K562 (cell line): ENCODE results near the gene KLHDC2. TPM values are rescaled to one million over a fixed set of nuclear protein-coding genes. Genes with fewer than 3 reads are reported as not detected.

Source experiments
- ATAC-seq: fragments of 200-7000 bp; cut with Tn5 transposase; 3 replicates; pipeline ENCODE4 v1.9.1; 2020; ENCODE audit warnings: moderate library complexity
- BruUV-seq: library from RNA; stranded (reverse); fragments of 400-500 nt; replicated peaks from 2 replicates; lab custom pipeline; 2021; lab: Mats Ljungman, UMichigan
- CTCF ChIA-PET: fragments of 300-600 bp; formaldehyde crosslinking; extraction: SDS; loops from one replicate; lab custom pipeline; 2021; ENCODE audit warnings: low intra/inter-chr PET ratio; lab: Yijun Ruan, JAX
- POLR2A ChIA-PET: fragments of 300-600, 350-650 bp; sonication (Branson Sonifier 250); formaldehyde crosslinking; extraction: SDS; loops from one replicate; lab custom pipeline; 2021; ENCODE audit warnings: antibody characterized with exemption, inconsistent platforms; lab: Yijun Ruan, JAX
- DNase-seq, 4 experiments: peaks; one replicate each; pipeline versions ENCODE4 v3.0.0 to v3.0.0-alpha.2; 2011 to 2018; ENCODE audit warnings: low spot score in 3 of 4, mixed read lengths in 3 of 4; ENCODE audit errors: extremely low read depth in 1 of 4
- FAIRE-seq: peaks from 2 replicates; lab custom pipeline; 2011; peaks lifted over from hg19 to GRCh38; lab: Jason Lieb, UNC
- H2AFZ ChIP-seq: 2 replicates; pipeline ENCODE4 v1.6.0; 2011; ENCODE audit warnings: low read depth, low read length, control low read depth, inconsistent platforms
- H3K27ac ChIP-seq: fragments of 200-600 bp; 3 replicates; pipeline ENCODE4 v1.8.0; 2011; ENCODE audit warnings: low read depth, mild to moderate bottlenecking, control low read depth, inconsistent platforms, low read length, moderate library complexity, mixed read lengths; ENCODE audit errors: extremely low read depth
- H3K27me3 ChIP-seq, 2 experiments: fragments of 300-600 bp in 1 of 2; 2 replicates in 1 of 2; 3 replicates in 1 of 2; pipeline versions ENCODE4 v1.6.0 to v1.8.0; 2011; ENCODE audit warnings: inconsistent platforms in 2 of 2, low read length in 2 of 2, mild to moderate bottlenecking in 1 of 2, mixed read lengths in 1 of 2, moderate library complexity in 1 of 2; ENCODE audit not compliant: control insufficient read depth in 2 of 2, insufficient read depth in 2 of 2
- H3K36me3 ChIP-seq: fragments of 300-600 bp; 3 replicates; pipeline ENCODE4 v1.8.0; 2011; ENCODE audit warnings: mild to moderate bottlenecking, low read length, inconsistent platforms; ENCODE audit not compliant: control insufficient read depth, insufficient read depth
- H3K4me1 ChIP-seq, 2 experiments: fragments of 200-600 bp in 1 of 2; replicated peaks in 1 of 2; 2 replicates in 1 of 2; 3 replicates in 1 of 2; pipeline versions ENCODE4 v1.5.1 to v1.8.0; 2011; ENCODE audit warnings: inconsistent platforms in 2 of 2, low read length in 2 of 2, mild to moderate bottlenecking in 1 of 2, mixed read lengths in 1 of 2, moderate library complexity in 1 of 2; ENCODE audit not compliant: control insufficient read depth in 2 of 2, insufficient read depth in 2 of 2
- H3K4me2 ChIP-seq: 2 replicates; pipeline ENCODE4 v1.6.1; 2011; ENCODE audit warnings: low read length, control low read depth, inconsistent platforms, mixed read lengths; ENCODE audit not compliant: insufficient read depth
- H3K4me3 ChIP-seq: fragments of 200-600 bp; sonication (generic), shearing (Covaris generic); 2 replicates; pipeline ENCODE4 v1.5.1; 2016; ENCODE audit warnings: control low read depth, inconsistent platforms
- H3K79me2 ChIP-seq: fragments of 200-600 bp; 3 replicates; pipeline ENCODE4 v1.8.0; 2011; ENCODE audit warnings: low read length, inconsistent platforms; ENCODE audit not compliant: control insufficient read depth, insufficient read depth
- H3K9ac ChIP-seq, 2 experiments: 2 replicates each; pipeline versions ENCODE4 v1.6.0 to v1.6.1; 2011; ENCODE audit warnings: low read depth in 2 of 2, low read length in 2 of 2, control low read depth in 1 of 2, inconsistent platforms in 1 of 2, mild to moderate bottlenecking in 1 of 2, mixed read lengths in 1 of 2; ENCODE audit not compliant: insufficient read depth in 1 of 2
- H3K9me1 ChIP-seq: one replicate; pipeline ENCODE4 v1.6.0; 2011; ENCODE audit warnings: inconsistent platforms, mild to moderate bottlenecking, low read length, moderate library complexity; ENCODE audit not compliant: control insufficient read depth, insufficient read depth
- H3K9me3 ChIP-seq: replicated peaks from 2 replicates; pipeline ENCODE4 v1.5.1; 2011; ENCODE audit warnings: low read depth, low read length, inconsistent platforms; ENCODE audit not compliant: control insufficient read depth, insufficient read depth
- H4K20me1 ChIP-seq: replicated peaks from 2 replicates; pipeline ENCODE4 v1.6.1; 2011; ENCODE audit warnings: low read length, inconsistent platforms, mixed read lengths; ENCODE audit not compliant: control insufficient read depth, insufficient read depth
- E2F3 ChIP-seq: fragments of 250-450 bp; sonication (Bioruptor Pico); IDR thresholded peaks from 2 replicates; pipeline ENCODE4 v1.4.0; 2020; ENCODE audit warnings: mild to moderate bottlenecking
- HIVEP1 ChIP-seq: fragments of 250-450 bp; sonication (Bioruptor Pico); IDR thresholded peaks from 2 replicates; pipeline ENCODE4 v1.4.0; 2020; ENCODE audit warnings: mild to moderate bottlenecking
- KDM2B ChIP-seq: fragments of 250-450 bp; sonication (Bioruptor Pico); IDR thresholded peaks from 2 replicates; pipeline ENCODE4 v1.8.0; 2021; ENCODE audit warnings: mild to moderate bottlenecking, moderate library complexity
- POLR2A ChIP-seq: fragments of 450-650 bp; conservative IDR thresholded peaks from 2 replicates; pipeline ENCODE4 v1.6.1; 2016
- SAFB ChIP-seq: fragments of 200-400 bp; formaldehyde crosslinking; IDR thresholded peaks from 2 replicates; pipeline ENCODE4 v1.6.1; 2017; ENCODE audit warnings: low read depth, low read length, borderline replicate concordance
- SRSF1 ChIP-seq: fragments of 200-400 bp; formaldehyde crosslinking; IDR thresholded peaks from 2 replicates; pipeline ENCODE4 v1.6.1; 2017; ENCODE audit warnings: mild to moderate bottlenecking, low read depth, low read length, moderate library complexity
- STAT5B ChIP-seq: fragments of 250-450 bp; sonication (Bioruptor Pico); IDR thresholded peaks from 2 replicates; pipeline ENCODE4 v1.8.0; 2021; ENCODE audit warnings: mild to moderate bottlenecking, inconsistent platforms
- ZBTB17 ChIP-seq: fragments of 450-650 bp; formaldehyde crosslinking; IDR thresholded peaks from 2 replicates; pipeline ENCODE4 v1.4.0; 2020; ENCODE audit warnings: mild to moderate bottlenecking
- ZNF311 ChIP-seq: fragments of 250-450 bp; sonication (Bioruptor Pico); IDR thresholded peaks from 2 replicates; pipeline ENCODE4 v1.4.0; 2020; ENCODE audit warnings: mild to moderate bottlenecking, moderate library complexity
- WGBS: fragments of 100-300 bp; shearing (Covaris generic); methylation state at CpG from one replicate; pipeline ENCODE4 v1.1.6; 2016; ENCODE audit warnings: low coverage, mixed read lengths; ENCODE audit not compliant: insufficient coverage; ENCODE audit errors: missing lambda C conversion rate; 5-methylcytosine and 5-hydroxymethylcytosine counted together
- in situ Hi-C: fragments of 300-500 bp; cut with MboI; formaldehyde crosslinking; loops from 4 replicates; pipeline ENCODE4 v1.15.0; 2018; ENCODE audit warnings: inconsistent platforms, mixed read lengths
- intact Hi-C: fragments of 100-400 bp; cut with micrococcal nuclease; formaldehyde crosslinking; loops from 2 replicates; pipeline ENCODE4 v1.14.2; 2022
- polyA plus RNA-seq, 8 experiments: library from polyadenylated mRNA; depleted of rRNA in 4 of 8; stranded (reverse) in 5 of 8; unstranded in 3 of 8; fragments of >200 nt; fragmentation: Nextera tagmentation in 2 of 8; fragmentation: Illumina TruSeq in 1 of 8; extraction: Ambion mirVana in 2 of 8; extraction: Trizol in 1 of 8; gene quantifications; 2 replicates each; pipeline versions ENCODE4 v1.2.1 to v1.2.3, GENCODE V29; 2011 to 2014; ENCODE audit warnings: inconsistent platforms in 1 of 8, missing spikeins in 1 of 8
- total RNA-seq, 7 experiments: library from RNA; depleted of rRNA in 6 of 7; stranded (reverse); fragments of >200 nt in 6 of 7; fragmentation: Illumina TruSeq in 2 of 7; extraction: Trizol in 2 of 7; gene quantifications; 2 replicates each; pipeline versions ENCODE4 v1.2.1 to v1.2.3, GENCODE V29; 2011 to 2021; ENCODE audit warnings: low replicate concordance in 1 of 7
- TF ChIP-seq, protein P1 (sequence below): fragments of 250-450 bp; sonication (Bioruptor Pico); IDR thresholded peaks from 2 replicates; pipeline ENCODE4 v1.9.0; 2021; ENCODE audit warnings: mild to moderate bottlenecking, inconsistent platforms
- TF ChIP-seq, protein P2 (sequence below): sonication (generic); formaldehyde crosslinking; IDR thresholded peaks from 2 replicates; pipeline ENCODE4 v1.8.0; 2022; ENCODE audit warnings: mild to moderate bottlenecking, missing genetic modification reagents
- TF ChIP-seq, protein P3 (sequence below): sonication (generic); formaldehyde crosslinking; IDR thresholded peaks from 2 replicates; pipeline ENCODE4 v1.8.1; 2023; ENCODE audit warnings: mild to moderate bottlenecking, missing genetic modification reagents
- TF ChIP-seq, protein P4 (sequence below): fragments of 250-450 bp; sonication (Bioruptor Pico); IDR thresholded peaks from 2 replicates; pipeline ENCODE4 v1.8.0; 2021; ENCODE audit warnings: borderline replicate concordance, mild to moderate bottlenecking, moderate library complexity; ENCODE audit not compliant: poor library complexity, severe bottlenecking
- TF ChIP-seq, protein P5 (sequence below), 2 experiments: fragments of 200-800 bp in 1 of 2; sonication (Bioruptor generic) in 1 of 2; sonication (generic) in 1 of 2; formaldehyde crosslinking in 1 of 2; IDR thresholded peaks in 1 of 2; conservative IDR thresholded peaks in 1 of 2; 2 replicates each; pipeline versions ENCODE4 v1.5.0 to v1.6.1; 2016 to 2020; ENCODE audit warnings: missing compliant biosample characterization in 1 of 2, missing genetic modification characterization in 1 of 2, missing genetic modification reagents in 1 of 2

KLHDC2 gene
- total and polyA plus RNA-seq, 9 of the 15 experiments (the other 6 are each of a cell fraction or from before 2014, with no cell fraction given): 6.3 to 41.7 (median 20.0) TPM

DNA sequence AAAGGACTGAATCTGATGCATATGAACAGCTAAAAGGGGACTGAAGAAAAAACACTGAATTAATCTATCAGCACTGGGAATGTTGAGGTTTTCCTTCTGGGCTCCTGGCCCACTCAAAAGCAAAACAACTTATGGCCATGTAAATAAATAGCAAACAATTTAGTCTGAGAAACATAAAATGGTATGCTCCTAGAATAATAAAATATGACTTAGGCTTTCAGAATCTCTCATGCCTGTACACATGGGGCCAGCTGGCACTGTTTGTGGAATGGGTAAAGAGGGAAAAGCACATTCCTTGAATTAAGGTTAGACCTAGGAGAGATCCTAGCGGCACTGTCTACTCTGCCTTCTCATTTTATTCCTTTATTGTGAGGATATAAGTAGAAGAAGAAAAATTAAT, 6.2 kb downstream of the KLHDC2 start:
- ATAC-seq (no peak), DNase-seq (no peak), FAIRE-seq (no peak)
- Histone ChIP-seq H2AFZ (no peak overlapping the region), H3K27me3 (no peaks in the 10 kb centered on the region), H3K36me3 (peaks cover 24% of the 10 kb centered on the region; the same call in 2 of the 3 replicates), H3K79me2 (peaks cover 21% of the 10 kb centered on the region), H3K9ac (no peak overlapping the region), H4K20me1 (no peaks in the 10 kb centered on the region), H3K4me1 (peaks cover 4 to 16% of the 10 kb centered on the region in 2 experiments; a peak in 3 of 5 replicates), H3K9me1 (no peaks in the 10 kb centered on the region), H3K27ac (no peak overlapping the region), H3K9me3 (no peaks in the 10 kb centered on the region), H3K4me2 (no peak overlapping the region), H3K4me3 (no peak overlapping the region)
- POLR2A ChIA-PET: no interaction called here
- CTCF ChIA-PET: no interaction called here
- WGBS: 100% methylated on average over 1 of the region's 1 CpG
- intact Hi-C loops: no loop called here
- BruUV-seq: no TSS peak
- in situ Hi-C loops: no loop called here
- no peak for TF ChIP-seq STAT5B (CRISPR knock-in tag)
- TF ChIP-seq E2F3 (CRISPR knock-in tag): no peak
- TF ChIP-seq, protein P1, sequence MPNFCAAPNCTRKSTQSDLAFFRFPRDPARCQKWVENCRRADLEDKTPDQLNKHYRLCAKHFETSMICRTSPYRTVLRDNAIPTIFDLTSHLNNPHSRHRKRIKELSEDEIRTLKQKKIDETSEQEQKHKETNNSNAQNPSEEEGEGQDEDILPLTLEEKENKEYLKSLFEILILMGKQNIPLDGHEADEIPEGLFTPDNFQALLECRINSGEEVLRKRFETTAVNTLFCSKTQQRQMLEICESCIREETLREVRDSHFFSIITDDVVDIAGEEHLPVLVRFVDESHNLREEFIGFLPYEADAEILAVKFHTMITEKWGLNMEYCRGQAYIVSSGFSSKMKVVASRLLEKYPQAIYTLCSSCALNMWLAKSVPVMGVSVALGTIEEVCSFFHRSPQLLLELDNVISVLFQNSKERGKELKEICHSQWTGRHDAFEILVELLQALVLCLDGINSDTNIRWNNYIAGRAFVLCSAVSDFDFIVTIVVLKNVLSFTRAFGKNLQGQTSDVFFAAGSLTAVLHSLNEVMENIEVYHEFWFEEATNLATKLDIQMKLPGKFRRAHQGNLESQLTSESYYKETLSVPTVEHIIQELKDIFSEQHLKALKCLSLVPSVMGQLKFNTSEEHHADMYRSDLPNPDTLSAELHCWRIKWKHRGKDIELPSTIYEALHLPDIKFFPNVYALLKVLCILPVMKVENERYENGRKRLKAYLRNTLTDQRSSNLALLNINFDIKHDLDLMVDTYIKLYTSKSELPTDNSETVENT (CRISPR knock-in tag): no peak
- TF ChIP-seq POLR2A: no peak
- TF ChIP-seq, protein P2, sequence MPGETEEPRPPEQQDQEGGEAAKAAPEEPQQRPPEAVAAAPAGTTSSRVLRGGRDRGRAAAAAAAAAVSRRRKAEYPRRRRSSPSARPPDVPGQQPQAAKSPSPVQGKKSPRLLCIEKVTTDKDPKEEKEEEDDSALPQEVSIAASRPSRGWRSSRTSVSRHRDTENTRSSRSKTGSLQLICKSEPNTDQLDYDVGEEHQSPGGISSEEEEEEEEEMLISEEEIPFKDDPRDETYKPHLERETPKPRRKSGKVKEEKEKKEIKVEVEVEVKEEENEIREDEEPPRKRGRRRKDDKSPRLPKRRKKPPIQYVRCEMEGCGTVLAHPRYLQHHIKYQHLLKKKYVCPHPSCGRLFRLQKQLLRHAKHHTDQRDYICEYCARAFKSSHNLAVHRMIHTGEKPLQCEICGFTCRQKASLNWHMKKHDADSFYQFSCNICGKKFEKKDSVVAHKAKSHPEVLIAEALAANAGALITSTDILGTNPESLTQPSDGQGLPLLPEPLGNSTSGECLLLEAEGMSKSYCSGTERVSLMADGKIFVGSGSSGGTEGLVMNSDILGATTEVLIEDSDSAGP (CRISPR knock-in tag): no peak
- TF ChIP-seq, protein P3, sequence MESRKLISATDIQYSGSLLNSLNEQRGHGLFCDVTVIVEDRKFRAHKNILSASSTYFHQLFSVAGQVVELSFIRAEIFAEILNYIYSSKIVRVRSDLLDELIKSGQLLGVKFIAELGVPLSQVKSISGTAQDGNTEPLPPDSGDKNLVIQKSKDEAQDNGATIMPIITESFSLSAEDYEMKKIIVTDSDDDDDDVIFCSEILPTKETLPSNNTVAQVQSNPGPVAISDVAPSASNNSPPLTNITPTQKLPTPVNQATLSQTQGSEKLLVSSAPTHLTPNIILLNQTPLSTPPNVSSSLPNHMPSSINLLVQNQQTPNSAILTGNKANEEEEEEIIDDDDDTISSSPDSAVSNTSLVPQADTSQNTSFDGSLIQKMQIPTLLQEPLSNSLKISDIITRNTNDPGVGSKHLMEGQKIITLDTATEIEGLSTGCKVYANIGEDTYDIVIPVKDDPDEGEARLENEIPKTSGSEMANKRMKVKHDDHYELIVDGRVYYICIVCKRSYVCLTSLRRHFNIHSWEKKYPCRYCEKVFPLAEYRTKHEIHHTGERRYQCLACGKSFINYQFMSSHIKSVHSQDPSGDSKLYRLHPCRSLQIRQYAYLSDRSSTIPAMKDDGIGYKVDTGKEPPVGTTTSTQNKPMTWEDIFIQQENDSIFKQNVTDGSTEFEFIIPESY (CRISPR knock-in tag): no peak
- TF ChIP-seq, protein P4, sequence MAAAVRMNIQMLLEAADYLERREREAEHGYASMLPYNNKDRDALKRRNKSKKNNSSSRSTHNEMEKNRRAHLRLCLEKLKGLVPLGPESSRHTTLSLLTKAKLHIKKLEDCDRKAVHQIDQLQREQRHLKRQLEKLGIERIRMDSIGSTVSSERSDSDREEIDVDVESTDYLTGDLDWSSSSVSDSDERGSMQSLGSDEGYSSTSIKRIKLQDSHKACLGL: no peak
- TF ChIP-seq, protein P5, sequence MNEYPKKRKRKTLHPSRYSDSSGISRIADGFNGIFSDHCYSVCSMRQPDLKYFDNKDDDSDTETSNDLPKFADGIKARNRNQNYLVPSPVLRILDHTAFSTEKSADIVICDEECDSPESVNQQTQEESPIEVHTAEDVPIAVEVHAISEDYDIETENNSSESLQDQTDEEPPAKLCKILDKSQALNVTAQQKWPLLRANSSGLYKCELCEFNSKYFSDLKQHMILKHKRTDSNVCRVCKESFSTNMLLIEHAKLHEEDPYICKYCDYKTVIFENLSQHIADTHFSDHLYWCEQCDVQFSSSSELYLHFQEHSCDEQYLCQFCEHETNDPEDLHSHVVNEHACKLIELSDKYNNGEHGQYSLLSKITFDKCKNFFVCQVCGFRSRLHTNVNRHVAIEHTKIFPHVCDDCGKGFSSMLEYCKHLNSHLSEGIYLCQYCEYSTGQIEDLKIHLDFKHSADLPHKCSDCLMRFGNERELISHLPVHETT (CRISPR knock-in tag; conservative IDR thresholded peaks at IDR 0.05 in 1 of 2, IDR thresholded peaks at IDR 0.05 in 1 of 2): no peak
- TF ChIP-seq KDM2B: no peak
- TF ChIP-seq ZBTB17: no peak
- no peak for TF ChIP-seq ZNF311 (CRISPR knock-in tag)
- TF ChIP-seq SRSF1: no peak
- no peak for TF ChIP-seq HIVEP1 (CRISPR knock-in tag)
- no peak for TF ChIP-seq SAFB
